H1 (cell line): ENCODE measurements around the gene F3. TPM values are rescaled to one million over a fixed set of nuclear protein-coding genes. Genes with fewer than 3 reads are reported as not detected.

Experiments used
- CTCF ChIA-PET: fragments of 300-600 bp; sonication (Branson Sonifier 250); formaldehyde crosslinking; loops from one replicate; lab custom pipeline; 2021; ENCODE audit not compliant: partially characterized antibody; lab: Charles Lee
- POLR2A ChIA-PET: fragments of 300-600 bp; sonication (Branson Sonifier 250); formaldehyde crosslinking; loops from one replicate; lab custom pipeline; 2021; ENCODE audit warnings: inconsistent platforms; ENCODE audit not compliant: partially characterized antibody; lab: Charles Lee
- DNase-seq, 2 experiments: peaks; one replicate each; pipeline versions ENCODE4 v3.0.0 to v3.0.0-alpha.2; 2010 to 2022; ENCODE audit warnings: low spot score in 2 of 2, low read depth in 1 of 2, mixed read lengths in 1 of 2
- FAIRE-seq: peaks from 2 replicates; lab custom pipeline; 2011; peaks lifted over from hg19 to GRCh38; lab: Jason Lieb, UNC
- H2AFZ ChIP-seq: 2 replicates; pipeline ENCODE4 v1.8.1; 2012; ENCODE audit warnings: low read length, inconsistent platforms
- H2AK5ac ChIP-seq: 2 replicates; pipeline ENCODE4 v1.6.1; 2013; ENCODE audit warnings: low read depth, low read length
- H2BK120ac ChIP-seq: replicated peaks from 2 replicates; pipeline ENCODE3; 2013; ENCODE audit warnings: low read depth, low read length, inconsistent platforms
- H2BK12ac ChIP-seq: 2 replicates; pipeline ENCODE4 v1.6.1; 2013; ENCODE audit warnings: low read depth, low read length
- H2BK15ac ChIP-seq: 2 replicates; pipeline ENCODE4 v1.6.1; 2013; ENCODE audit warnings: low read length
- H2BK20ac ChIP-seq: 2 replicates; pipeline ENCODE4 v1.6.1; 2013; ENCODE audit warnings: low read length
- H2BK5ac ChIP-seq: 2 replicates; pipeline ENCODE4 v1.6.1; 2013; ENCODE audit warnings: low read depth, low read length
- H3K14ac ChIP-seq: 2 replicates; pipeline ENCODE4 v1.6.1; 2013; ENCODE audit warnings: inconsistent platforms; ENCODE audit not compliant: insufficient read length
- H3K18ac ChIP-seq: 2 replicates; pipeline ENCODE4 v1.6.1; 2013; ENCODE audit warnings: low read length; ENCODE audit errors: extremely low read depth
- H3K23ac ChIP-seq: 2 replicates; pipeline ENCODE4 v1.6.1; 2013; ENCODE audit warnings: inconsistent platforms; ENCODE audit not compliant: insufficient read length
- H3K23me2 ChIP-seq: 2 replicates; pipeline ENCODE4 v1.6.1; 2013; ENCODE audit warnings: low read depth, low read length
- H3K27ac ChIP-seq: 2 replicates; pipeline ENCODE4 v1.6.1; 2011; ENCODE audit warnings: low read depth, low read length, inconsistent platforms
- H3K27me3 ChIP-seq, 4 experiments: replicated peaks in 1 of 4; 1 replicate in 1 of 4; 2 replicates in 3 of 4; pipeline versions ENCODE4 v1.6.1 to v1.8.1; 2011 to 2013; ENCODE audit warnings: low read length in 3 of 4, mild to moderate bottlenecking in 3 of 4, inconsistent platforms in 2 of 4, mixed read lengths in 2 of 4, moderate library complexity in 1 of 4; ENCODE audit not compliant: control insufficient read depth in 3 of 4, insufficient read depth in 3 of 4; ENCODE audit errors: extremely low read depth in 1 of 4
- H3K36me3 ChIP-seq, 4 experiments: 2 replicates each; pipeline versions ENCODE4 v1.6.1 to v1.8.1; 2011 to 2013; ENCODE audit warnings: mild to moderate bottlenecking in 4 of 4, low read length in 3 of 4, moderate library complexity in 2 of 4, control low read depth in 1 of 4, inconsistent platforms in 1 of 4; ENCODE audit not compliant: insufficient read depth in 4 of 4, control insufficient read depth in 2 of 4
- H3K4ac ChIP-seq: replicated peaks from 2 replicates; pipeline ENCODE3; 2013; ENCODE audit warnings: low read length, low read depth, mixed read lengths, inconsistent platforms; ENCODE audit not compliant: insufficient read length
- H3K4me1 ChIP-seq, 4 experiments: replicated peaks in 1 of 4; 1 replicate in 1 of 4; 2 replicates in 3 of 4; pipeline versions ENCODE4 v1.6.1 to v1.8.1; 2011 to 2013; ENCODE audit warnings: low read length in 3 of 4, inconsistent platforms in 2 of 4, mixed read lengths in 1 of 4; ENCODE audit not compliant: insufficient read depth in 4 of 4, control insufficient read depth in 3 of 4
- H3K4me2 ChIP-seq, 2 experiments: 2 replicates each; pipeline versions ENCODE4 v1.6.1 to v1.8.1; 2011 to 2013; ENCODE audit warnings: low read depth in 2 of 2, low read length in 2 of 2, control low read depth in 1 of 2, inconsistent platforms in 1 of 2, mild to moderate bottlenecking in 1 of 2; ENCODE audit not compliant: insufficient read depth in 1 of 2
- H3K4me3 ChIP-seq, 4 experiments: fragments of 200-600, 300-600 bp in 1 of 4; sonication (generic), shearing (Covaris generic), sonication (Bioruptor Twin) in 1 of 4; 2 replicates each; pipeline versions ENCODE4 v1.5.1 to v1.8.1; 2011 to 2016; ENCODE audit warnings: low read length in 4 of 4, low read depth in 3 of 4, control low read depth in 2 of 4, inconsistent platforms in 2 of 4, mild to moderate bottlenecking in 2 of 4, mixed read lengths in 1 of 4, moderate library complexity in 1 of 4; ENCODE audit not compliant: insufficient read depth in 2 of 4; ENCODE audit errors: extremely low read depth in 1 of 4
- H3K56ac ChIP-seq: replicated peaks from 2 replicates; pipeline ENCODE3; 2013; ENCODE audit warnings: low read depth, mild to moderate bottlenecking, mixed read lengths, low read length, inconsistent platforms; ENCODE audit not compliant: insufficient read length
- H3K79me1 ChIP-seq: 2 replicates; pipeline ENCODE4 v1.6.1; 2013; ENCODE audit warnings: low read depth, low read length, control low read depth
- H3K79me2 ChIP-seq, 2 experiments: 2 replicates each; pipeline versions ENCODE4 v1.6.1 to v1.8.1; 2012 to 2013; ENCODE audit warnings: low read length in 2 of 2, mild to moderate bottlenecking in 2 of 2, inconsistent platforms in 1 of 2; ENCODE audit not compliant: insufficient read depth in 2 of 2, control insufficient read depth in 1 of 2
- H3K9ac ChIP-seq, 4 experiments: replicated peaks in 1 of 4; 1 replicate in 1 of 4; 2 replicates in 3 of 4; pipeline versions ENCODE4 v1.6.1 to v1.8.1; 2011 to 2013; ENCODE audit warnings: low read depth in 3 of 4, low read length in 3 of 4, control low read depth in 2 of 4, mild to moderate bottlenecking in 2 of 4, moderate library complexity in 2 of 4, inconsistent platforms in 1 of 4; ENCODE audit errors: extremely low read depth in 1 of 4
- H3K9me3 ChIP-seq, 2 experiments: 2 replicates each; pipeline versions ENCODE4 v1.6.1 to v1.8.1; 2012 to 2013; ENCODE audit warnings: mild to moderate bottlenecking in 2 of 2, moderate library complexity in 2 of 2, control low read depth in 1 of 2, inconsistent platforms in 1 of 2, low read depth in 1 of 2, low read length in 1 of 2, mixed read lengths in 1 of 2; ENCODE audit not compliant: insufficient read depth in 2 of 2
- H4K20me1 ChIP-seq, 2 experiments: replicated peaks in 1 of 2; 2 replicates each; pipeline versions ENCODE3 to v1.8.1; 2011 to 2013; ENCODE audit warnings: inconsistent platforms in 2 of 2, low read length in 2 of 2, mild to moderate bottlenecking in 1 of 2; ENCODE audit not compliant: insufficient read depth in 2 of 2, control insufficient read depth in 1 of 2
- H4K5ac ChIP-seq: 2 replicates; pipeline ENCODE4 v1.6.1; 2013; ENCODE audit warnings: low read length, low read depth, mixed read lengths, inconsistent platforms; ENCODE audit not compliant: insufficient read length
- H4K8ac ChIP-seq: 2 replicates; pipeline ENCODE4 v1.8.0; 2013; ENCODE audit warnings: mild to moderate bottlenecking, moderate library complexity, low read length, inconsistent platforms; ENCODE audit not compliant: insufficient read depth; ENCODE audit errors: extremely low read depth
- H4K91ac ChIP-seq: replicated peaks from 2 replicates; pipeline ENCODE3; 2013; ENCODE audit warnings: low read length, mixed read lengths, inconsistent platforms; ENCODE audit not compliant: insufficient read length
- EZH2 ChIP-seq: fragments of 200-600 bp; sonication (generic); IDR thresholded peaks from 2 replicates; pipeline ENCODE4 v1.7.1; 2012; ENCODE audit warnings: low read depth, mild to moderate bottlenecking, moderate library complexity, low read length, inconsistent platforms; ENCODE audit not compliant: severe bottlenecking
- GABPA ChIP-seq: IDR thresholded peaks from 2 replicates; pipeline ENCODE4 v1.6.1; 2011; ENCODE audit warnings: mild to moderate bottlenecking, low read length, moderate library complexity, borderline replicate concordance; ENCODE audit not compliant: insufficient read depth
- NANOG ChIP-seq: IDR thresholded peaks from 2 replicates; pipeline ENCODE4 v1.6.1; 2011; ENCODE audit warnings: low read length, low read depth, mild to moderate bottlenecking, inconsistent platforms; ENCODE audit not compliant: insufficient read depth, poor library complexity, severe bottlenecking
- SP2 ChIP-seq: IDR thresholded peaks from 2 replicates; pipeline ENCODE4 v1.6.1; 2012; ENCODE audit warnings: mild to moderate bottlenecking, low read length, inconsistent platforms
- SRF ChIP-seq: IDR thresholded peaks from 2 replicates; pipeline ENCODE4 v1.6.1; 2011; ENCODE audit warnings: mild to moderate bottlenecking, low read depth, low read length, moderate library complexity
- WGBS, 2 experiments: shearing (Covaris generic) in 1 of 2; methylation state at CpG; one replicate each; pipeline versions ENCODE4 v1.1.6 to v1.1.7; 2013 to 2015; ENCODE audit warnings: low lambda C conversion rate in 2 of 2, mixed read lengths in 2 of 2, inconsistent platforms in 1 of 2, low coverage in 1 of 2, missing lambda C conversion rate in 1 of 2; ENCODE audit not compliant: insufficient replicate concordance in 2 of 2, insufficient coverage in 1 of 2, insufficient read length in 1 of 2; ENCODE audit errors: extremely low coverage in 1 of 2, missing lambda C conversion rate in 1 of 2; 5-methylcytosine and 5-hydroxymethylcytosine counted together
- polyA plus RNA-seq, 7 experiments: library from polyadenylated mRNA; depleted of rRNA in 3 of 7; stranded (reverse) in 5 of 7; unstranded in 2 of 7; fragments of >200 nt in 5 of 7; fragments of 200-250 nt in 2 of 7; gene quantifications; 1 replicate in 5 of 7; 2 replicates in 1 of 7; 4 replicates in 1 of 7; pipeline versions ENCODE4 v1.2.1 to v1.2.3, GENCODE V29; 2011 to 2013; ENCODE audit warnings: missing spikeins in 2 of 7, mixed read lengths in 2 of 7
- total RNA-seq: library from RNA; stranded (reverse); fragmentation: NEBNext Ultra II Directional; extraction: Animal tissue kit (Norgen Biotek cat#: 25700); gene quantifications from 2 replicates; pipeline ENCODE4 v1.2.1, GENCODE V29; 2021
- TF ChIP-seq, protein P1 (sequence below): IDR thresholded peaks from 2 replicates; pipeline ENCODE4 v1.6.1; 2011; ENCODE audit warnings: low read depth, mild to moderate bottlenecking, low read length; ENCODE audit not compliant: insufficient read depth

Gene F3
- total and polyA plus RNA-seq, 2 of the 8 experiments (the other 6 are each of a cell fraction or from before 2014, with no cell fraction given), result 2.6 to 8.6 TPM

DNA sequence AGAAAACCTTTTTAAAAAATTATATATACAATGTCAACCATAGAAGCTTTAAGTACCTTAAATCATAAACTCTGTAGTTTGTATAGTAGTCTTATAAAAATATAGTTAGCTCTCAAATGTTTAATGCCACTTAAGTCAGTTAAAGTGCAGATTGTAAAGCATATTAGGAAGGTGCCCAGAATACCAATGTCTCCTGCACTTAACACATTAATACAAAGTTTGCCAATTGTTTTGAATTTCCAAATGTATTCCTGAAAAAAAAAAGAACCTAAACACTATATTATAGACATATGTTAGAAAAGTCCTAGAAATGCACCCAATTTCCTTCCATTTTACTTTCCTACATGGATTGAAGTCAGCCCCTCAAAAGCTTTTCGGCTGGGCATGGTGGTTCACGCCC lies 12.1 kb downstream of the F3 start:
- Histone ChIP-seq H2AFZ (no peak overlapping the region), H3K4ac (no peak overlapping the region), H3K9ac (no peak overlapping the region), H4K91ac (no peak overlapping the region), H3K79me2 (no peaks in the 10 kb centered on the region), H3K27me3 (no peaks in the 10 kb centered on the region), H3K27ac (no peak overlapping the region), H2BK20ac (no peak overlapping the region), H3K23ac (no peak overlapping the region), H3K4me2 (no peak overlapping the region), H4K8ac (no peak overlapping the region), H3K79me1 (no peaks in the 10 kb centered on the region; the same call in 1 of the 2 replicates), H2BK12ac (no peak overlapping the region), H3K4me3 (no peak overlapping the region), H3K18ac (no peak overlapping the region), H2BK5ac (no peak overlapping the region), H3K56ac (no peak overlapping the region), H4K5ac (no peak overlapping the region), H3K9me3 (no peaks in the 10 kb centered on the region), H4K20me1 (no peaks in the 10 kb centered on the region), H2BK120ac (no peak overlapping the region), H2BK15ac (no peak overlapping the region), H3K23me2 (no peaks in the 10 kb centered on the region), H3K14ac (no peak overlapping the region), H3K4me1 (peaks cover 0 to 7% (median 3%) of the 10 kb centered on the region in 4 experiments; a peak in 3 of 7 replicates), H2AK5ac (no peak overlapping the region), H3K36me3 (peaks cover 0 to 19% (median 8%) of the 10 kb centered on the region in 4 experiments; a peak in 4 of 8 replicates)
- ChIA-PET POLR2A (interaction anchor here (1.0 to 4.2 kb wide), 2 partner anchors 12 to 22 kb away, joined by 3 to 24 read pairs; partner anchors contain the start of gene F3), CTCF (interaction anchor here (0.7 to 15.1 kb wide), 10 partner anchors 10 to 325 kb away, joined by 4 to 212 read pairs (median 6); partner anchors contain the start of gene F3)
- 97% methylated on average over 2 of the region's 2 CpGs; no CpG with 5 or more reads in 1 of the 2 experiments for WGBS, 2 experiments
- FAIRE-seq, result no peak
- no peak for DNase-seq
- TF ChIP-seq EZH2 (no peak), SRF (no peak), NANOG (no peak), SP2 (no peak), GABPA (no peak)
- TF ChIP-seq, protein P1, sequence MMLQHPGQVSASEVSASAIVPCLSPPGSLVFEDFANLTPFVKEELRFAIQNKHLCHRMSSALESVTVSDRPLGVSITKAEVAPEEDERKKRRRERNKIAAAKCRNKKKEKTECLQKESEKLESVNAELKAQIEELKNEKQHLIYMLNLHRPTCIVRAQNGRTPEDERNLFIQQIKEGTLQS, result no peak
